ENCODE results near the gene SLCO1A2. TPM values are rescaled to one million over a fixed set of nuclear protein-coding genes. Genes with fewer than 3 reads are reported as not detected.

Gene SLCO1A2
- total RNA-seq, 2 donors from 2014 or later: not detected

- no peaks in the 10 kb centered on the region for H3K27me3 ChIP-seq
- no peak overlapping the region for H3K4me3 ChIP-seq
- no peaks in the 10 kb centered on the region for H3K36me3 ChIP-seq
- H3K9me3 ChIP-seq: no peaks in the 10 kb centered on the region
- H3K4me1 ChIP-seq: no peaks in the 10 kb centered on the region
- no peak for DNase-seq (ENCODE audit: low spot score)
- H3K27ac ChIP-seq: no peak overlapping the region
- TF ChIP-seq, protein P1, sequence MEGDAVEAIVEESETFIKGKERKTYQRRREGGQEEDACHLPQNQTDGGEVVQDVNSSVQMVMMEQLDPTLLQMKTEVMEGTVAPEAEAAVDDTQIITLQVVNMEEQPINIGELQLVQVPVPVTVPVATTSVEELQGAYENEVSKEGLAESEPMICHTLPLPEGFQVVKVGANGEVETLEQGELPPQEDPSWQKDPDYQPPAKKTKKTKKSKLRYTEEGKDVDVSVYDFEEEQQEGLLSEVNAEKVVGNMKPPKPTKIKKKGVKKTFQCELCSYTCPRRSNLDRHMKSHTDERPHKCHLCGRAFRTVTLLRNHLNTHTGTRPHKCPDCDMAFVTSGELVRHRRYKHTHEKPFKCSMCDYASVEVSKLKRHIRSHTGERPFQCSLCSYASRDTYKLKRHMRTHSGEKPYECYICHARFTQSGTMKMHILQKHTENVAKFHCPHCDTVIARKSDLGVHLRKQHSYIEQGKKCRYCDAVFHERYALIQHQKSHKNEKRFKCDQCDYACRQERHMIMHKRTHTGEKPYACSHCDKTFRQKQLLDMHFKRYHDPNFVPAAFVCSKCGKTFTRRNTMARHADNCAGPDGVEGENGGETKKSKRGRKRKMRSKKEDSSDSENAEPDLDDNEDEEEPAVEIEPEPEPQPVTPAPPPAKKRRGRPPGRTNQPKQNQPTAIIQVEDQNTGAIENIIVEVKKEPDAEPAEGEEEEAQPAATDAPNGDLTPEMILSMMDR (IDR thresholded peaks at IDR 0.05): no peak
Observed at GRCh38 chr12:21296348-21296747, 38.4 kb downstream of the SLCO1A2 start.

DNA sequence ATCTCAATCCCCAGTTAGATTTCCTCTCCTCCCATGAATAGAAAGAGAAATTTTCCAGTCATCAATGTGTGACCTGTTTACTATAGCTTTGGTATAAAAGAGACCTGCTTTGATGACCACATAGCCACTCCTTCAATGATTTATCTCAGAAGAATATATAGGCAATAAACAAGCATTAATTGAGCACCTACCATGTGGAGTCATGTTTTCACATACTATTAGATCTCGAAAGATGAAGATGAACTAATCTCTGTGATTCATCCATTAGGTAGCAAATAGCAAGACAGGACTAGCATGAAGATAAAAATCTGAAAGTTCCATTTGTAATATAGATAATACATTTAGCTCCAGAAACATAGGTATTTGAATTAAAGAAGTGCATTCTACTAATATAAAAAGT, 40.5 kb downstream of the SLCO1A2 start:
- Histone ChIP-seq H3K4me1 (no peaks in the 10 kb centered on the region), H3K4me3 (no peak overlapping the region), H3K9me3 (no peaks in the 10 kb centered on the region), H3K27ac (no peak overlapping the region), H3K27me3 (no peaks in the 10 kb centered on the region), H3K36me3 (no peaks in the 10 kb centered on the region)
- TF ChIP-seq, protein P1 (IDR thresholded peaks at IDR 0.05): no peak
- DNase-seq (ENCODE audit: low spot score): no peak

- Histone ChIP-seq H3K9me3 (no peaks in the 10 kb centered on the region), H3K27me3 (no peaks in the 10 kb centered on the region), H3K27ac (no peak overlapping the region), H3K36me3 (no peaks in the 10 kb centered on the region), H3K4me1 (no peaks in the 10 kb centered on the region), H3K4me3 (no peak overlapping the region)
- TF ChIP-seq, protein P1 (IDR thresholded peaks at IDR 0.05): no peak
- no peak for DNase-seq (ENCODE audit: low spot score)
Observed at GRCh38 chr12:21292111-21292510, 42.6 kb downstream of the SLCO1A2 start.

- no peaks in the 10 kb centered on the region for H3K27me3 ChIP-seq
- TF ChIP-seq, protein P1 (IDR thresholded peaks at IDR 0.05): no peak
- no peaks in the 10 kb centered on the region for H3K4me1 ChIP-seq
- no peak overlapping the region for H3K27ac ChIP-seq
- H3K36me3 ChIP-seq: no peaks in the 10 kb centered on the region
- H3K9me3 ChIP-seq: no peaks in the 10 kb centered on the region
- no peak overlapping the region for H3K4me3 ChIP-seq
- DNase-seq (ENCODE audit: low spot score): no peak
Observed at GRCh38 chr12:21289698-21290097, 45.0 kb downstream of the SLCO1A2 start.

GRCh38 chr12:21276826-21277225, 57.9 kb downstream of the SLCO1A2 start:
- no peaks in the 10 kb centered on the region for H3K36me3 ChIP-seq
- no peak for DNase-seq (ENCODE audit: low spot score)

GRCh38 chr12:21265932-21266331, 68.8 kb downstream of the SLCO1A2 start:
- no peak for DNase-seq (ENCODE audit: low spot score)
- no peak overlapping the region for H3K27ac ChIP-seq
- TF ChIP-seq, protein P1 (IDR thresholded peaks at IDR 0.05): no peak
- no peaks in the 10 kb centered on the region for H3K4me1 ChIP-seq
- H3K27me3 ChIP-seq: no peaks in the 10 kb centered on the region
- H3K36me3 ChIP-seq: no peaks in the 10 kb centered on the region
- H3K4me3 ChIP-seq: no peak overlapping the region
- H3K9me3 ChIP-seq: peaks cover 0 to 4% of the 10 kb centered on the region in 2 donors

More at GRCh38 chr12:21276826-21277225, 57.9 kb downstream of the SLCO1A2 start:
- TF ChIP-seq, protein P1 (IDR thresholded peaks at IDR 0.05): no peak
- Histone ChIP-seq H3K27ac (no peak overlapping the region), H3K4me1 (no peaks in the 10 kb centered on the region), H3K27me3 (no peaks in the 10 kb centered on the region), H3K9me3 (no peaks in the 10 kb centered on the region), H3K4me3 (no peak overlapping the region)

All from right atrium auricular region (tissue), 2 donors.